GM19238 (cell line): ENCODE results near the gene HOXA5.

Source experiments
- DNase-seq: peaks from one replicate; pipeline ENCODE4 v3.0.0; 2011; ENCODE audit warnings: low spot score; ENCODE audit not compliant: insufficient read length

The HOXA5 gene

DNA sequence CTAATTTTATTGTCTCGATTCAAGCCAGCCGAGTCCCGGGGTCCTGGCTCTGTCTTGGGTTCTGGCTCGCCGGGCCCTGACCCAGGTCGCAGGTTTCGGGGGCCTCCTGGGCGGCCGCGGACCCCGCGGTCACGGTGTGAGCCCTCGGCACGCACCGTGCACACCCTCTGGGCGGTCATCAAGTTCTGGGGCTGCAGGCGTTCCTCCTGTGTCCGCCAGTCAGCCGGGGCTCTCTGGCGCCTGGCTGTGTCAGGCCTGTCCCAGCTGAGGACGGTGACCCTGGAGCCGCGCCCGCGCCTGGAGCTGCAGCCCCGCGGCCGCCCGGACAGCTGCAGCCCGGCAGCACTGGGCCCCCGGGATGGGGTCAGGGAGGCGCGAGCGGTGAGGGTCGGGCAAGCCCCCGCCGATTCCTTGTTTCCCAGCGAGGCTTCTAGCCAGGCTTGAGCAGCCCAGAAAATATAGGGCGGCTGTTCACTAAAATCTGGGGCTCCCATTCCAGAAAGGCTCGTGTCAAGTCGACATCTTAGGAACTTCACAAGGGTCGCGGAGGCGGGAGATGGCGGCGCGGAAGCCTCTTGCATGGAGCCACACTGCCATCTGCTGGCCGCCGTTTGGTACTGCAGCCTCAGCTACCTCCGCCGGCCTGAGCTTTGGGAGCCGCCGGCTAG lies 17.2 kb upstream of the HOXA5 start:
- DNase-seq: peak; percentile 88

DNA sequence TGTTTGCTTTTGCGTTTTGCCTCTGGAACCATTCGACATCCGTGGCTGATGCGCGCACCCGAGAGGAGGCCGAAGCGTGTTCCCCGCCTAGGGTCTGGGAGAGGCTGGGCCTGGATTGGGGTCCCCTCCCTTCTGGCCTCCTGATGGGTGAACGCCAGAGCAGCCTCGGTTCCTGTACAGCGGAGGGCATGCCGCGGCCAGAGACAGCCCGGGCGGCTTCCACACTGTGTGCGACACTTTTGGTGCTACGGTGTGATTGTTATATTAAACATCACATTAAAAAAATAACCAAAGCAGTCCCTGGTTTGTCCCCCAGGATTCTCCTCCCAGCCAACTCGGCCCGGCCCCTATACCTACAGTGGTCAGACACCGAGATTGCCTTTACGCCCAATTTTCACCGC lies 16.7 kb upstream of the HOXA5 start:
- no peak for DNase-seq

DNA sequence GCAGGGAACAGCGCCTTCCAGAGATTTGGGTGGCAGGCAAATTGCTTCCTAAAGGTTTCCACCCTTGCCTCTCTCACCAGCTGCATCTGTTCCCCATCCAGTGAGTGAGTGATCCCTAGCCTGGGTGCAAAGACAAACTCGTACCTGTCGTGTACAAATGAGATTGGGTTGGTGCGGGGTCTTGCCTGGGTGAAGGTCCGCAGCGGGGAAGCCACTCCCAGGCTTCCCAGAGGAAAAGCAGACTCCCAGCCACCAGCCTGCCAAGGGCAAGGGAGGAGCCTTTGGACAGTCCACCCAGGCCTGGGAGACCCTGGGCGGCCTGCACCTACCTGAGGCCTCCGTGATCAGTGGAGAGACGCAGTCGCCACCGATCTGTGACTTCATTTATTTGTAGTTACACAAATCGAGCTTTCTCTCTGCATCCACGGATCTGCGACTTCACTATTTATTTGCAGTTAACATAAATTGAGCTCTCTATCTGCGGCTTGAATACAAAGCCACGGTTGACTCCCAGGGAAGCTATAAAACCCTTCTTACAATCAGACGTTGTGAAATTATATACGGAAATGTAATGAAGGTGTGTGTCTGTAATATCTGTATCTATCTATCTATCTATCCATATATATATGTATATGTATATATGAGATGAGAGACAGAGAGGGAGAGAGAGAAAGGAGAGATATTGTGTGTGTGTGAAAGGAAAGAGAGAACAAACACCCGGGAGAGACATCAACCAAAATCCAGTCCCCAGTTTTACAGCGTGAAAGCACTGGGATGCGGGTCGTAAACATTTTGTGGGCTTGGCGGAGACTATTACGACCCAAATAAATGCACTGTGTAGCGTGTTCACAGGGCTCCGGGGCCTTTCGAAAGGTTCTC lies 16.0 kb upstream of the HOXA5 start:
- DNase-seq: no peak

DNA sequence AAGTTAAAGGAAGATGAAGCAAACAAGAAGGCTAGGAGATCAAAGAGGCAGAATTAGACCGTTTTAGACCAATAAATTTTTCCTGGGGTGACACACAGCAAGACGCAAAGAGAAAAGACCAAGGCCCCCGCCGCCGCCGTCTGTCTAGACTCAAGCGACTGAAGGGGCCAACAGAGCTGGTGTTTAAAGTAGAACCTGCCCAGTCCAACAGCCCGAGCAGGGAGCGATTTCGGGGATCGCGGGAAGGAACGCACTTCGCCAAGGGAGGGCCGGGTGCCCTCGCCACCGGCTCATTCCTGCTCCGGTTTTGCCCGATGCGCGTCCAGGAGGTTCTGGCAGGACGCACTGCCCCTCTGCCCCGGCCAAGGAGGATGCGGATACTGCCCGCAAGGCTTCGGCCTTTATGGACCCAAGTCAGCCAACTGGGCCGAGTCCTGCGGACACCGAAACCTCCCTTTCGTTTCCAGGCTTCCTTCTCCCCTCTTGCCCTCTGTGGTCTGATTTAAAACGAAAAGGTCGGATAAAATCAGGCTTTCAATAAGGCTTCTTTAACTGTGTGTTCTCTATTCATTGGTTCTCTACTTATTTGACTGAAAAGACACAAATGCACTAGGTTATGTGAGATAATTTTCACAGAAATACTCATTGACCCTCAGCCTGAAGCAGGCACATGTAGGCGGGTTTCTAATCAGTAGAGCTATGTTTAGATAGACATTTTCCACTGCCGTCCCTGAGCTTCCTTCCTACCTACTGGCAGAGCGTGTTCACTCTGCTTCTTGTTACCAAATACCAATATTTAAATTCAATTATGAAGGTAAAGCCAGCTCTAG lies 15.2 kb upstream of the HOXA5 start:
- no peak for DNase-seq

DNA sequence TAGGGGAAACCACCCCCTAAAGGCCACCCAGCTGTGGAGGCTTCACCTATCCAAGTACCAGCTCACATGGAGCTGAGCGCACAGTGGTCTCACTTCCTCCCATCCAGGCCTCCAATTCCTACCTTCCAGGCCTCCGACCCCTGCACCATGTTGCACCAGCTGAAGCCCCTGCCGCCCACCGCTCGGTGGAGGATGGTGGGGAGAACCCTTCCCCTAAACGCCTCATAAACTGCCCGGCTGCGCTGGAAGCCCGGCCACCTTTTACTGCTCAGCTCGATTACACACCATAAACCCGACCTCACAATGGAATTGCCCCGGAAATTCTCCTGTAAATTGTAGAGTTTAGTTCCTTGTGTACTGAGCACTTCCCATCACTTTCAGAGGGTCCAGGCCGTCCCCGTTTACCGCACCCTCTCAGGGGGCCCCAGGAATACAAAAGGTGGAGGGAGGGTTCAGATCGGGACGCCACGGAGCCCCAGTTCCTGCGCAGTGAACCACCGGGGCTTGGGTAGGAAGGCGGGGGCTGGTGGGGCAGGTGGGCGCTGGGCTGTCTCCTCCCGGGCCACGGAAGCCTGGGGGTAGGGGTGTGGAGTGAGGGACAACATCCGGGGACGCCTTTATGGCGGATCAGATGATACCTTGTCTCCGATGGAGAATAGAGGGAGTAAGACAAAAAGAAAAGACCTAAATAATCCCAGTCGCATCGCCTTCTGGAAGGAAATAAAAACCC lies 14.4 kb upstream of the HOXA5 start:
- DNase-seq: no peak

DNA sequence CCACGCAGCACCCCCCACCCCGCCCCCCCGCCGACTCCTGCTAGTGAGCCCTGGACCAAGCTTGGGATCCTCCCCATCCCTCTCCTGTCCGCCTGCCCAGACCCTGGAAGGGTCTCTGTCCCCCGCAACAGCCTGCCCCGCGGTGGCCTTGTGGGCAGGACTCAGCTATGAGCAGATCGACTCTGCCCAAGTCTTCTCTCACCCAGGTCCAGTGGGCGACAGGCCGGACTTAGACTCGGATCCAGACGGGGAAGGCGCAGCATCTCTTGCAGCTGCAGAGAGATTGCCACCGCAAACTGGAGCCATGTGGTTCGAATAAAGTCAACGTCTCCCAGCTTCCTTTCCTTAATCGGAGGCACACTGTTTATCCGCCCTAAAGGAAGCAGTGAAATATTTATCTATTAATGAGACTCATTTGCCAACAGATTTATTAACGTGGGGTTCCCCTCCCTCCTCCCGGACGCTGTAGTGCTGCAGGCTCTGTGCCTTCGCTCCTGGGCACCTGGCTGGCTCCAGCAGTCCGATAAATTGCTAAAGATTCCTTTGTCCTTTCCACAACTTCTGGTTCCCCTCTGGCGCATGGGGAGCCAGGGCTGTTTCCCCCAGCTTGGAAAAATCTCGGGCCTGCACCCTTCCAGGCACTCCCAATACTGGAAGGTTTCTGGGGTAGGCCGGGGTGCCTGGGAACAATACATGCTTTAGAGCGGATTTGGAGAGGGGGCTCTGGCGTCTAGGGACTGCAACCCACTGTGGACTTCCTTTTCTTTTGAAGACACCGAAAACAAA lies 13.6 kb upstream of the HOXA5 start:
- DNase-seq: no peak

DNA sequence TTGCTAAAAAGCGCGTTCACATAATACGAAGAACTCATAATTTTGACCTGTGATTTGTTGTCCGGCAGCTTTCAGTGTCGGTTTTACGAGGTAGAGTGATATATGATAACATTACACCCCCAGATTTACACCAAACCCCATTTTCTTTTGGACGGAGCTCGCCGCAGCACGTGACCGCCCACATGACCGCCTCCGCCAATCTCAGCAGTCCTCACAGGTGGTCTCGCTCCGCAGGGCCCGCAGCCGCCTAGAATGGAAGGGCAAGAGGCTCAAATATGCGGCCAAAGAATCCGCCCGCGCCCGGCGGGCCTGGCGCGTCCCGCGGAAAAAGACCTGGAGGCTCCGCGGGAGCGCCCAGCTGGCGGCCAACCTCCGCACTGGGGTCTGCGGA lies 13.0 kb upstream of the HOXA5 start, which contains the start of gene HOXA7:
HOXA7 (minus strand) TSS at position 168 of the 391 bp plus-strand sequence; CDS start at position 38, 130 bp downstream.
- no peak for DNase-seq

DNA sequence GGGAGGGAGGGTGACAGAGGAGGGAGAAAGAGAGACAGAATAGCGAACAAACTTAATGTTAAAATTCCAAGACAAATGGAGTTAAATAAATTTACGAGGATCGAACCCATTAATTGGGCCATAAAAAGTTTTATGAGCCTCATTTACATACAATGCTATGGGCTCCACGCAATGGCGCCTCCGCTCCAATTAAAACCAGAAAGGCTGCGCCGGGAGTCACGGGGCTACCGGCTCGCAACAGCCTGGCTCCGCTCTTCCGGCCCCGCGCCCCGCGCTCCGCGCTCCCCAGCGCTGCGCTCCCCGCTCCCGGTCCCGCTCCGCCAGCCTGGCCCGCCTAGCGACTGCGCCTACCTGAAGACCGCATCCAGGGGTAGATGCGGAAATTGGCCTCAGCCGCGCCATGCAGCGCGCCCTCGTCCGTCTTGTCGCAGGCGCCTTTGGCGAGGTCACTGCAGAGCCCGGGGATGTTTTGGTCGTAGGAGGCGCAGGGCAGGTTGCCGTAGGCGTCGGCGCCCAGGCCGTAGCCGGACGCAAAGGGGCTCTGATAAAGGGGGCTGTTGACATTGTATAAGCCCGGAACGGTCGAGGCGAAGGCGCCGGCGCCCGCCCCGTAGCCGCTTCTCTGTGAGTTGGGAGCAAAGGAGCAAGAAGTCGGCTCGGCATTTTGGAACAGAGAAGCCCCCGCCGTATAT lies 12.5 kb upstream of the HOXA5 start:
- DNase-seq: no peak

DNA sequence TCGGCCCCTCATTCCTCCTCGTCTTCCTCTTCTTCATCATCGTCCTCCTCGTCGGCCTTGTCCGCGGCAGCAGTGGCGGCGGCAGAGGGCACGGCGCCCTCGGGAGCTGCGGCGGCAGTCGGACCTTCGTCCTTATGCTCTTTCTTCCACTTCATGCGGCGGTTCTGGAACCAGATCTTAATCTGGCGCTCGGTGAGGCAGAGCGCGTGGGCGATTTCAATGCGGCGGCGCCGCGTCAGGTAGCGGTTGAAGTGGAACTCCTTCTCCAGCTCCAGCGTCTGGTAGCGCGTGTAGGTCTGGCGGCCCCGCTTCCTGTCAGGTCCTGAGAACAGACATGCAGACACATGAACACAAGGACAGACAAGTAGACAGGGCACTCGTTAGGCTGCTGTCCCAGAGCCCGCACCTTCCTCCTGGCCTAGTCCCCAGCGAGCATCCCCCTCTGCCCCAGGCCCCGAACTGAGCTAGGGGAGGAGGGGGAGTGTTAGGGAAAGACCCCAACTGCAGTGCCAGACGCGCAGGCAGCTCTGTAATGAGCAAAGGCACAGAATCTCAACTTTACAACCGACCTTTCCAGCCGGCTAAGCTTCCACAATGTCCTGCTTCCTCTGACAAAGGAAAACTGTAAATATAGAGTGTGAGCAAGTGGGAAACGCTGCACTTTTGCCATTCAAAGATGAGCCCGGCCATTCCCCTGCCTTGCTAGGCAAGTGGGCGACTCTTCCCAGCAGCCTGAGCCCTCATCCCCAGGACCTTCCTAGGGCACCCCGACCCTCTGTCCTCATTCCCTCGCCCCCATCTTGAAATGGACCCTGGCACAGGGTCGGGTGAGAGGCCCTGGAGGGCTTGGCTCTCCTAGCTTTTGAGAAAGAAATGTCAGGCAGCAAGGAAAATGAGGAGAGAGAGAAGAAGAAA lies 11.7 kb upstream of the HOXA5 start:
- no peak for DNase-seq

DNA sequence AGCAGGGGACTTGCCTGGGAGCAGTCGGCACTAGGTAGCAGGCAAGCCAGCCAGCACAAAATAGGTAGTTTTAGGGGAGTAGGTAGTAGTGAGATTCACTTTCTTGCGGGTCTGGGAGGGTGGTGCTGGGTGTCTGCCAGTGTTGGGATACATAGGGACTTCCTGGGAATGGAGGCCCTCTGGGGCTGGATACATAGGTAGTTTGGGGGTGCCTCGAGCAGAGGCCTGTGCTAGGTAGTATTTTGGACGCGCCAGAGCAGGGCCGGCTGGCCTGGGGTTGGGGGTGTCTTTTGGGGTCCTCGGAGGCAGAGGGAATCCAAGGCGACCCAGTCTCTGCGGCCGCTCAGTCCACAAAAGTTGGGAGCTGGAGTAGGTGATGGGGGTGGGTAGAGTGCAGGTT lies 10.9 kb upstream of the HOXA5 start:
- no peak for DNase-seq

DNA sequence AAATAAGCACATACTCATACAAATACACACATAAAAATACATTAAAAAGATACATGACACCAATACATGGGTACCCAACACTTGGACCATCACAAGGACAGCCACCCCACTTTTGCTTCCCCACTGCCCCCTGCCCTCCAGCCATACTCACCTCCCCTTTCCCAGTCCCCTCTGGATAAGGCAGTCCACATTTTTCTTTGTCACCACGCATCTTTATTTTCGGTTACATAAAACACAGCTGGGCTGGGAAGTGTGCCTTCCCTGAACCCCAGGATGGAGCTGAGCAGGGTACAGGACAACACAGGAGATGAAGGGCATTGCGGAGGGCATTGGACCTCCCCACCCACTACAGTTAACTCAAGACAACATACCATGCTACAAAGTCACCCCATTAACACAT lies 10.0 kb upstream of the HOXA5 start:
- DNase-seq: no peak

DNA sequence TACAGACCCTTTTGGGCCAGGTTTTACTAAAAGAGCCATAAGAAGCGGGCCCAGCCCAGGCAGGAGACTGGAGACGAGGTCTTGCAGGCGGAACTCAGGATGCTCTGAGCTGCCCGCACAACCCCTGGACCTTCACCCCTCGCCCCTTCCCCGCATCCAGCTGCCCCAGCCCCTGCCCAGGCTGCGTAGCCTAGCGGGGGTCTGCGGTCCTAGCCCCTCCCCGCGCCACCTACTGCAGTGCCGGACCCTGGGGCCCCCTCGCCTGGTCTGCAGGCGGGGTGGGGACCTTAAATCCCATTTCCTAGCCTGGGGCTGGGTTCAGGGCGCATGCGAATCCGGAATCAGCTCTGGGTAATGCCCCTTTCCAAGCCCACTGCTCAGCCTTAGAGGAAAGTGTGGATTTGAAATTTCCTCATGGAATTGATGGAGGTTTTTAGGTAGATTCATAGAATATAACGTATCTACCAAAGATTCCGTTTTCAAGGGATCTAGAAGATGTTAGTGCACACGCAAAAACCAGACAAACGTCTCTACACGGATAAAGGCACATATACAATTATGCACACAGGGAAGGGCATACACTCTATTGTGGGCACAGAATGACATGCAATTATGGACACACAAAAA lies 9.4 kb upstream of the HOXA5 start:
- no peak for DNase-seq

DNA sequence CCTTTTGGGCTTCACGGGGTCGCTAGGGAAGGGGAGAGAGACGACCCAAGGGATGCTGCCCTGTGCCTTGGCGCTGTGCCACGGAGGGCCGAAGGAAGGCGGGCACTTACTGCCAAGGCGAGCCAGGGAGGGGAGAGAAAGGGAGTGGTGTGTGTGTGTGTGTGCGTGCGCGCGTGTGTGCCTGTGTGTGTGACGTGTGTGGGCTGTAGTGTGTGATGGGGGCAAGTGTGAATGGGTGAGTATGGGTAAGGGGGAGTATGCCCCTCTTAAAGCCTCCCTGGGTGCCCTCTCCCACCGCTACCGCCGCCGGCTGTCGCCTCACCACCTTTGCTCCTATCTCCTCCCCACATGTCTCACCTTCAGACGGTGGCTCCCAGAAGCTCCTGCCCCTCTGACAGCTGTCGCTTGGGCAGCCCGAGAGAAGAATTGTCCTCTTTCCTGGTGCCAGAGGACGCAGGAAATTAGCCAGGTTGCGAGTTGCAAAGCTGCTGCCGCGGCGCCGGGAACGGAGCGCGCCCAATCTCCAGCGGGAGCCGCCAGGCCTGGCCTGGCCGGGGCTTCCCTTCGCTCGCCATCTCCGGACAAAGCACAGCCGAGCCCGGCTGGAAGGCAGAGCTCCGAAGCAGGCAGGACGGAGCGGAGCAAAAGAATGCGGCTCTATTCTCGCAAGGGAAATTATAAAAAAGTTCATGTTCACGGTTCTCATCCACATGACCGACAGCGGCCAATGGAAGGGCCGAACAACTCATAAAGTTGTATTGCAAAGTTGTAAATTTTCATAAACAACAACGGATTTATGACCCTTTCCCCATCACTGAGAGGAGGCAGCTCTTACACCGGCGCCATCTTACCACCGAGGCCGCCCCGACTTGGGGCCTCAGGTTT lies 8.7 kb upstream of the HOXA5 start, which contains the start of gene HOXA3:
HOXA3 (minus strand) TSS at position 653 of the 885 bp plus-strand sequence. CDS start 41,943 bp downstream, outside the sequence.
- DNase-seq: no peak

DNA sequence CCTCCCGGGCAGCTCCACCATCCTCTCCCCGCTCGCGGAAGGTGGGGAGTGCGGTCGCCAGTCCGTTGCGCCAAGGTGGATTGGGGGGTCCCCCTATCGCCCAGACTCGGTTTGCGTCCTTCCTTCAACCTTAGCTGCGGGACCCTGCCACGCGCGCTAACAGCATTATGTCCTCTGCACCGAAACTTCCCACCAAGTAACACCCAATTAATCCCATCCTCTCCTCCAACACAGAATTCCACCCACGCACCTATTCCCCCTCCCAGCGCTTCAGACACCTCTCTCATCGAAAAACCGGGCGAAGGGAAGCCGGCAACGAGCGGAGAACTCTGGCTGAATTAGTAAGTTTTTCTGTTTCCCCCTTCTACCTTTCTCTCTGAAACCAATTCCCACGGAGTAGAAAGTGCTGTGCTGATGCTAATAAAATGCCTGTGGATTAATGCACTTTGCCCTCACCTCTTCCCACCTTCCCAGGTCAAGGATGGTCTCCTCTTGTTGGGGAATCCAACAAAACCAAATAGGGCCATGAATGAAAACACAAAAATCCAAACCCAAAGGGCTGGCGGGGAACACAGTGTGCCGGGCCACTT lies 8.0 kb upstream of the HOXA5 start:
- no peak for DNase-seq

DNA sequence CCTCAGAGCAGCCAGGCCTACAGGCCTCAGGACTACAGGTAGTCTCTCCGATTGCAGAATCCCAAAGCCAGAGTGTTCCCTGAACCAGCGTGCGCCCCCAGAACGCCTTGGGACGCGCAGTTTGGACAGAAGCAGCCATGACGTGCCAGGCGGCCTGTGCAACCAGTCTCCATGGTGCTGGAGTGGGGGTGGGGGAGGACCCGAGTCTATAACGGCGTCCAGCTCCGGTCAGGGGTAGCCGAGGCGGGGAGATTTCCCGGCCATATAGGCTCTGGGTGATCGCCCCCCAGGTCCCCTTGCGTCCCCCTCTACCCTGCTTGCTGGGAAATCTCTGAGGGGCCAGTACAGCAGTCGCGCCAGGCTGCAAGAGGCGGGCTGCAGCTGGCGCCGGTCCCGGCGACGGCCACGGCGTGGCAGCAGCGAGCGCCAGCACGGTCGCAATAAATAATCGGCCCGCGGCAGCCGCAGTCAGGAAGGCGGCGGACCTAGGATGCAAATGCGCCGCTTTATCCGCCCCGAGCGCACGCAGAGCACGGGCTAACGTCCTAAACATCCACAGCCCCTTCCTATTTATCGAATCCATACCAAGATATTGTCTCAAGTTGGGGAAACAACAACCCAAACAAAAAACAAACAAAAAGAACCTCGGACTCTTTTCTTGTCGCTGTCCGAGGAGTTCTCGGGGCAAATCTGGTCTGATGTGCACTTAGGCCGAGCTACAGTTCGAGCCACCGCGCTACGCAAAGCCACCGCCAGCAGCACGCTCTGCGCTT lies 7.3 kb upstream of the HOXA5 start:
- DNase-seq: peak; percentile 84
